HG03175 (cell line): ENCODE results near the gene GHRL.
A peak's percentile ranks its signal among the peaks of the same experiment; 100 is the strongest.

ENCODE experiments used
- ATAC-seq: cut with Tn5 transposase; IDR thresholded peaks from one replicate; pipeline ENCODE4 v1.9.1; 2021; ENCODE audit warnings: mild to moderate bottlenecking, moderate library complexity; ENCODE audit not compliant: unreplicated experiment

The GHRL gene

DNA sequence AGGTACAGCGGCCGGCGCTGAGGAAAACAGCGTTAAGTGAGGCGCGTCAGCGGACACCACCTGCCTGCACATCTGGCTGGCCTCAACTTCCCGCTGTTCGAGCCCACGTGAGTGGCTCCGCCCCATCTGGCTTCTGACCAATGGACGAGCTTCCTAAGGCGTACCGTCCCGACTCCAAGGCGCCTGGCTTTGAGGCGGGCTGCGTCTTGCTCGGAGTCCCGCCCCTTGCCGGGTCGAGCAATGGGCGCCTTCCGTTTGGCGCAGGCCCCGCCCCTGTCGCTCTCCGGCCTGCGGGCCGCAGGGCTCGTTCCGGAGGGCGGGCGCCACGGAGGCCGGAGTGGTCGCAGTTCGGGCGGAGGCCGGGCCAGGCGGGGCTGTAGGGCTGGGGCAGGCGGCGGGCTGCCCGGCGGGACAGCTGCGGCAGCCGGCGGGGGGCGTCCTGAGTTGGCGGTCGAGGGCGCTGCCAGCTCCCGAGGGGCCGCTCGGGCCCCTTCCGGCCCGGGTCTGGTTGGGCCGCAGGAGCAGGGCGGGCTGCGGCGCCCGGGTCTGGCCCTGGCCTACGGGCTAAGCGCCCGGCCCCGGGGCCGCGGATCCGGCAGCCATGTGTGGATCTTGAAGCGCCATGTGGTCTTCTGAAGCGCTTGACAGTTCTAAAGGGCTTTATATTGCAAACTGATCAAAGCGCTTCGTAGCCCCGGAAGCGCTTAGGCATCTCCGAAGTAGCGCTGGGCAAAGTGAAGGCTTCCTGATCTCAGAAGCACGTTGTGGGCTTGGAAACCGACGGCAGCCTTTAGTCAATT lies 44.4 kb downstream of the GHRL start, which contains the start of gene TATDN2:
Gene TATDN2, plus strand, starts transcription at position 276 of the 800 bp plus-strand sequence. CDS start 742 bp downstream, outside the sequence.
- ATAC-seq: peak; percentile 94

DNA sequence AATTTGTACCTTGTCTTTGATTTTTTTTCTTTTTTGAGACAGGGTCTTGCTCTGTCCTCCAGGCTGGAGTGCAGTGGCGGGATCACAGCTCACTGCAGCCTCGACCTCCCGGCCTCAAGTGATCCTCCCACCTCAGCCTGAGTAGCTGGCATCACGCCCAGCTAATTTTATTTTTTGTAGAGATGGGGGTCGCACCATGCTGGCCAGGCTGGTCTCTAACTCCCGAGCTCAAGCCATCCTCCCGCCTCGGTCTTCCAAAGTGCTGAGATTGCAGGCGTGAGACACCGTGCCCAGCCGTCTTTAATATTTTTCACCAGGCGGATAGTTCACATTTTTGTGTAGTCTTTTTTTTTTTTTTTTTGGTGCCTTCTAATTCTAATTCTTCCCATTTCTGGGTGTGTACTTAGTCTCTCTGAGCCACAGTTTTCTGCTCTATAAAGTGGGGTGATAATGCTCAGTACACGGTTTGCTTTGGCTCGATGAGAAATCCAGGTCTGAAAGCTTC lies 45.0 kb downstream of the GHRL start:
- ATAC-seq: no peak

DNA sequence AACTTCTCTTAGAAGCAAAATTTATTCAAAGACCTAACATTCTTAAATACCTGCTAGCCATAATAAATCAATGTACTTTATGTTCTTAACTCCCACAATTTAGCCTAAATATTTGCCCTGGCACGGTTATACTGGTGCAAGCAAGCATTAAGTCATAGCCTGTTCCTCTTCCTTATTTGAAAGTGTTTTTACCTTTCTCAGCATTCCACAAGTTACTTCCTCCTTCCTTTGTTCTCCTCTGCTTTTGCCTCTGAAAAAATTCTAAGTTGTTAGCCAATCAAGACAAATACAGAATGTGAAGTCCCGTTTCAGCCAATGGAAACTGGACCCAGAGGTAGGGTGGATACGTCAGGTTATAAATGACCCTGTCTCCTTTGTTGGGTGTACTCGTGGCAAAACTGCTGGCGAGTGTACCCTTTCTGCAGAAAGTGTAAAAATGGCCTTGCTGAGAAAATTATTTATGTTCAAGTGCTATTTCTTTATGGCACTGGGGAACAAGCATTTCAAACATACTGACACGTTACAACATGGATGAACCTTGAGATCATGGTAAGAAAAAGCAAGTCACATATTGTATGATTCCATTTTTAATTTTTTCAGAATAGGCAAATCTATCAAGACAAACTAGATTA lies 47.5 kb downstream of the GHRL start:
- no peak for ATAC-seq

DNA sequence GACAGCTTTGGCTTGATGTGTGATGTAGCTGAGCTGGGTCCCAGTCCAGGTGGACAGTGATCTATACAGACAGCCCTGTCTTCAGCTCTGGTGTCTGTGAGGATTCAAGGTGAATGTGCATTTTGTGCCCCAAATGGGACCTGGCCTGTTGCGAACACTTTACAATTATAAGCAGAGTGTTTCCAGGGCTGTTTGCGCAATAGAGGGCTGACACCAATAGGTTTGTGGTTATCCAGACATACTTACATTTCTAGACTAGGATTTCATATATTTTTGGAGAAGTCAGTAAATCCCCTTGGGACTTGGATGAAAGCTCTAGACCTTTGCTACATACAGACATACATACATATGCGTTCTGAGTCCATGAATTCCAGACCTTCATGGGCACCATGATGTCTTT lies 48.7 kb downstream of the GHRL start:
- no peak for ATAC-seq

- no peak for ATAC-seq
Measured at GRCh38 chr3:10242182-10243065, 50.3 kb downstream of the GHRL start.

GRCh38 chr3:10240799-10241198 lies 51.9 kb downstream of the GHRL start:
- ATAC-seq: no peak

- ATAC-seq: no peak
Measured at GRCh38 chr3:10238345-10239183, 54.2 kb downstream of the GHRL start.
